Measurements from ENCODE around the gene CMSS1.

Gene CMSS1

GRCh38 chr3:100230710-100231109, 413.0 kb downstream of the CMSS1 start:
- H3K4me3 ChIP-seq (ENCODE audit: low read length): no peak overlapping the region
- no peak overlapping the region for H3K9ac ChIP-seq (ENCODE audit: low read length)
- no peaks in the 10 kb centered on the region for H3K36me3 ChIP-seq (ENCODE audit: control insufficient read depth, insufficient read depth, low read length)
- H3K9me3 ChIP-seq (ENCODE audit: control insufficient read depth, low read length): no peaks in the 10 kb centered on the region
- no peaks in the 10 kb centered on the region for H3K27me3 ChIP-seq (ENCODE audit: control insufficient read depth, insufficient read depth, low read length)
- H3K4me1 ChIP-seq (ENCODE audit: control insufficient read depth, insufficient read depth, low read length): no peaks in the 10 kb centered on the region
